Lung (tissue), 12 donors: ENCODE data around the gene AGAP2. TPM values are rescaled to one million over a fixed set of nuclear protein-coding genes. Genes with fewer than 3 reads are reported as not detected.

ENCODE experiments used
- ATAC-seq: fragments of 200-7000 bp; cut with Tn5 transposase; one replicate; pipeline ENCODE4 v1.9.1; 2020; ENCODE audit warnings: moderate number of reproducible peaks; ENCODE audit not compliant: insufficient read depth, low FRiP score
- DNase-seq, 3 donors: peaks; one replicate each; pipeline ENCODE4 v3.0.0-alpha.2; 2013 to 2017
- H3K27ac ChIP-seq, 2 donors: one replicate each; pipeline ENCODE4 v1.5.1; 2013; ENCODE audit warnings: mild to moderate bottlenecking in 2 of 2, moderate library complexity in 2 of 2, control low read depth in 1 of 2, inconsistent platforms in 1 of 2, low read depth in 1 of 2, low read length in 1 of 2
- H3K27me3 ChIP-seq, 3 donors: one replicate each; pipeline ENCODE4 v1.5.1; 2013; ENCODE audit warnings: low read length in 2 of 3; ENCODE audit not compliant: control insufficient read depth in 3 of 3, insufficient read depth in 3 of 3
- H3K36me3 ChIP-seq, 4 donors: one replicate each; pipeline ENCODE4 v1.5.1; 2013; ENCODE audit warnings: low read length in 4 of 4, mild to moderate bottlenecking in 1 of 4, moderate library complexity in 1 of 4; ENCODE audit not compliant: control insufficient read depth in 4 of 4, insufficient read depth in 4 of 4
- H3K4me1 ChIP-seq, 5 donors: one replicate each; pipeline ENCODE4 v1.5.1; 2013; ENCODE audit warnings: low read length in 5 of 5, mild to moderate bottlenecking in 2 of 5, moderate library complexity in 1 of 5; ENCODE audit not compliant: control insufficient read depth in 5 of 5, insufficient read depth in 5 of 5
- H3K4me3 ChIP-seq: one replicate; pipeline ENCODE4 v1.5.1; 2013; ENCODE audit warnings: mild to moderate bottlenecking, control low read depth, moderate library complexity
- H3K9ac ChIP-seq, 2 donors: one replicate each; pipeline ENCODE4 v1.5.1; 2013; ENCODE audit warnings: low read length in 2 of 2, control low read depth in 1 of 2; ENCODE audit not compliant: insufficient read depth in 1 of 2
- H3K9me3 ChIP-seq, 4 donors: one replicate each; pipeline ENCODE4 v1.5.1; 2013; ENCODE audit warnings: low read length in 3 of 4, mild to moderate bottlenecking in 1 of 4, moderate library complexity in 1 of 4; ENCODE audit not compliant: control insufficient read depth in 4 of 4, insufficient read depth in 3 of 4
- CTCF ChIP-seq: IDR thresholded peaks from 2 replicates; pipeline ENCODE4 v1.5.1; 2012; ENCODE audit warnings: mild to moderate bottlenecking; ENCODE audit errors: control extremely low read depth, extremely low read depth
- WGBS, 2 donors: extraction: QIAGEN DNeasy Blood & Tissue Kit; methylation state at CpG; one replicate each; pipeline ENCODE4 v1.1.7; 2013; 5-methylcytosine and 5-hydroxymethylcytosine counted together
- polyA plus RNA-seq, 2 donors: library from polyadenylated mRNA; stranded (reverse); fragments of 200-250 nt; gene quantifications; one replicate each; pipeline ENCODE4 v1.2.1, GENCODE V29; 2013
- total RNA-seq, 2 donors: library from RNA; depleted of rRNA in 1 of 2; stranded (reverse); fragments of >200 nt in 1 of 2; gene quantifications; one replicate each; pipeline ENCODE4 v1.2.1, GENCODE V29; 2014 to 2021
- donor health status: control.
- donor health status: control.
- donor health status: Bipolar disorder and iron deficiency.
- donor health status: healthy.
- donor health status: DM: yes; HTN: yes; CAD: no.

AGAP2 gene
- total and polyA plus RNA-seq, 4 donors: 1.4 to 4.8 (median 3.0) TPM

- WGBS, 2 donors: 39 to 71% methylated on average over 49 of the region's 49 CpGs
- peaks cover 0 to 1% (median 0%) of the 10 kb centered on the region in 4 donors for H3K36me3 ChIP-seq
- H3K27ac ChIP-seq: no peak overlapping the region
- ATAC-seq (peak; percentile 14), DNase-seq (peak in 2 of 3 donors; percentile 37 to 46)
- peaks cover 0 to 82% (median 75%) of the 10 kb centered on the region in 3 donors for H3K27me3 ChIP-seq
- peaks cover 0 to 9% (median 6%) of the 10 kb centered on the region in 5 donors for H3K4me1 ChIP-seq
- no peak overlapping the region for H3K4me3 ChIP-seq
- TF ChIP-seq CTCF: no peak
- H3K9me3 ChIP-seq: no peaks in the 10 kb centered on the region
- no peak overlapping the region for H3K9ac ChIP-seq
Observed at GRCh38 chr12:57735952-57736740, 2.4 kb downstream of the AGAP2 start.

GRCh38 chr12:57735198-57735855 lies 3.2 kb downstream of the AGAP2 start:
- Histone ChIP-seq H3K9ac (no peak overlapping the region), H3K4me3 (no peak overlapping the region), H3K36me3 (peaks cover 0 to 1% (median 0%) of the 10 kb centered on the region in 4 donors), H3K27ac (no peak overlapping the region), H3K27me3 (peaks cover 0 to 78% (median 73%) of the 10 kb centered on the region in 3 donors), H3K9me3 (no peaks in the 10 kb centered on the region), H3K4me1 (peaks cover 0 to 9% (median 6%) of the 10 kb centered on the region in 5 donors)
- peak in 2 of 3 donors; percentile 62 to 63 for DNase-seq
- no peak for ATAC-seq
- WGBS, 2 donors: 34 to 63% methylated on average over 8 of the region's 8 CpGs
- TF ChIP-seq CTCF: no peak

GRCh38 chr12:57734591-57734990 lies 4.0 kb downstream of the AGAP2 start:
- Histone ChIP-seq H3K9ac (no peak overlapping the region), H3K27me3 (peaks cover 0 to 79% (median 73%) of the 10 kb centered on the region in 3 donors), H3K27ac (no peak overlapping the region), H3K36me3 (peaks cover 0 to 1% (median 0%) of the 10 kb centered on the region in 4 donors), H3K4me3 (no peak overlapping the region), H3K9me3 (no peaks in the 10 kb centered on the region), H3K4me1 (peaks cover 0 to 9% (median 6%) of the 10 kb centered on the region in 5 donors)
- DNase-seq (no peak), ATAC-seq (no peak)
- TF ChIP-seq CTCF: no peak
- WGBS, 2 donors: 81 to 87% methylated on average over 4 of the region's 4 CpGs
